H9 (cell line): ENCODE results near the gene CTNNA1. TPM values are rescaled to one million over a fixed set of nuclear protein-coding genes. Genes with fewer than 3 reads are reported as not detected.

ENCODE experiments used
- DNase-seq: peaks from one replicate; pipeline ENCODE4 v3.0.0-alpha.2; 2017
- H2AFZ ChIP-seq: one replicate; pipeline ENCODE4 v1.6.1; 2013; ENCODE audit warnings: mild to moderate bottlenecking, low read length, control low read depth, moderate library complexity
- H2AK5ac ChIP-seq: 2 replicates; pipeline ENCODE4 v1.6.1; 2013; ENCODE audit warnings: low read length, control low read depth, mixed read lengths; ENCODE audit not compliant: insufficient read length
- H2BK120ac ChIP-seq: one replicate; pipeline ENCODE4 v1.6.1; 2013; ENCODE audit warnings: low read depth, mild to moderate bottlenecking, low read length, control low read depth, inconsistent platforms; ENCODE audit not compliant: poor library complexity, severe bottlenecking
- H2BK12ac ChIP-seq: 2 replicates; pipeline ENCODE4 v1.6.1; 2013; ENCODE audit warnings: low read length, control low read depth, mixed read lengths, low read depth; ENCODE audit not compliant: insufficient read length
- H2BK15ac ChIP-seq: 2 replicates; pipeline ENCODE4 v1.6.1; 2013; ENCODE audit warnings: low read depth, low read length, control low read depth
- H2BK20ac ChIP-seq: one replicate; pipeline ENCODE4 v1.6.1; 2013; ENCODE audit warnings: low read depth, mild to moderate bottlenecking, low read length, control low read depth, inconsistent platforms; ENCODE audit not compliant: poor library complexity, severe bottlenecking
- H2BK5ac ChIP-seq: 2 replicates; pipeline ENCODE4 v1.6.1; 2013; ENCODE audit warnings: low read length, control low read depth, mixed read lengths; ENCODE audit not compliant: insufficient read length
- H3K14ac ChIP-seq: 2 replicates; pipeline ENCODE4 v1.6.1; 2013; ENCODE audit warnings: low read length, control low read depth; ENCODE audit not compliant: insufficient read depth
- H3K18ac ChIP-seq: 2 replicates; pipeline ENCODE4 v1.6.1; 2013; ENCODE audit warnings: low read depth, mild to moderate bottlenecking, mixed read lengths, low read length, control low read depth; ENCODE audit not compliant: insufficient read length
- H3K23ac ChIP-seq: 2 replicates; pipeline ENCODE4 v1.6.1; 2013; ENCODE audit warnings: low read length, control low read depth, mixed read lengths, low read depth; ENCODE audit not compliant: insufficient read length
- H3K23me2 ChIP-seq: 2 replicates; pipeline ENCODE4 v1.6.1; 2013; ENCODE audit warnings: low read depth, mild to moderate bottlenecking, mixed read lengths, low read length, control low read depth; ENCODE audit not compliant: insufficient read length, poor library complexity, severe bottlenecking
- H3K27ac ChIP-seq: 2 replicates; pipeline ENCODE4 v1.5.1; 2013; ENCODE audit warnings: low read length, control low read depth, mixed read lengths, low read depth; ENCODE audit not compliant: insufficient read length
- H3K27me3 ChIP-seq: 2 replicates; pipeline ENCODE4 v1.6.1; 2013; ENCODE audit warnings: low read length, control low read depth, inconsistent platforms; ENCODE audit not compliant: insufficient read depth
- H3K4ac ChIP-seq: 2 replicates; pipeline ENCODE4 v1.6.1; 2013; ENCODE audit warnings: low read depth, mild to moderate bottlenecking, control low read depth, inconsistent platforms, low read length, moderate library complexity
- H3K4me1 ChIP-seq: 2 replicates; pipeline ENCODE4 v1.6.1; 2013; ENCODE audit warnings: low read length, control low read depth, inconsistent platforms; ENCODE audit not compliant: insufficient read depth
- H3K4me2 ChIP-seq: 2 replicates; pipeline ENCODE4 v1.6.1; 2013; ENCODE audit warnings: low read length, control low read depth, mixed read lengths; ENCODE audit not compliant: insufficient read length, insufficient read depth
- H3K56ac ChIP-seq: 2 replicates; pipeline ENCODE4 v1.6.1; 2013; ENCODE audit warnings: low read depth, mild to moderate bottlenecking, mixed read lengths, low read length, control low read depth; ENCODE audit not compliant: insufficient read length
- H3K79me1 ChIP-seq: 2 replicates; pipeline ENCODE4 v1.6.1; 2013; ENCODE audit warnings: low read depth, mild to moderate bottlenecking, moderate library complexity, low read length, control low read depth, inconsistent platforms; ENCODE audit not compliant: insufficient read depth, poor library complexity, severe bottlenecking
- H3K79me2 ChIP-seq: 2 replicates; pipeline ENCODE4 v1.6.1; 2013; ENCODE audit warnings: low read length, control low read depth, inconsistent platforms; ENCODE audit not compliant: insufficient read depth
- H3K9ac ChIP-seq: 2 replicates; pipeline ENCODE4 v1.6.1; 2013; ENCODE audit warnings: low read length, control low read depth, mixed read lengths; ENCODE audit not compliant: insufficient read length; ENCODE audit errors: extremely low read depth
- H3K9me3 ChIP-seq: one replicate; pipeline ENCODE4 v1.6.1; 2013; ENCODE audit warnings: low read depth, low read length, inconsistent platforms; ENCODE audit not compliant: control insufficient read depth
- H3T11ph ChIP-seq: one replicate; pipeline ENCODE4 v1.6.1; 2013; ENCODE audit warnings: mild to moderate bottlenecking, low read length, control low read depth, inconsistent platforms
- H4K20me1 ChIP-seq: one replicate; pipeline ENCODE4 v1.6.1; 2013; ENCODE audit not compliant: control insufficient read depth, insufficient read length, insufficient read depth
- H4K5ac ChIP-seq: 2 replicates; pipeline ENCODE4 v1.6.1; 2013; ENCODE audit warnings: low read depth, mild to moderate bottlenecking, mixed read lengths, low read length, control low read depth; ENCODE audit not compliant: insufficient read length
- H4K8ac ChIP-seq: replicated peaks from 2 replicates; pipeline ENCODE4 v1.6.1; 2013; ENCODE audit warnings: low read length, control low read depth, mixed read lengths, low read depth; ENCODE audit not compliant: insufficient read length
- H4K91ac ChIP-seq: 2 replicates; pipeline ENCODE4 v1.6.1; 2013; ENCODE audit warnings: low read depth, mild to moderate bottlenecking, moderate library complexity, mixed read lengths, low read length, control low read depth; ENCODE audit not compliant: insufficient read length
- H3K27ac Mint-ChIP-seq, 3 experiments: 2 replicates in 2 of 3; 3 replicates in 1 of 3; pipeline ENCODE4 v1.8.0; 2020 to 2021; ENCODE audit warnings: mixed read lengths in 3 of 3, mild to moderate bottlenecking in 1 of 3, moderate library complexity in 1 of 3
- H3K27me3 Mint-ChIP-seq: 2 replicates; pipeline ENCODE4 v1.8.0; 2021; ENCODE audit warnings: low read depth, mild to moderate bottlenecking, moderate library complexity, mixed read lengths
- H3K36me3 Mint-ChIP-seq, 3 experiments: 2 replicates in 2 of 3; 3 replicates in 1 of 3; pipeline ENCODE4 v1.8.0; 2020 to 2021; ENCODE audit warnings: low read depth in 3 of 3, mixed read lengths in 3 of 3; ENCODE audit not compliant: insufficient read depth in 1 of 3
- H3K4me1 Mint-ChIP-seq, 2 experiments: 2 replicates each; pipeline ENCODE4 v1.8.0; 2020; ENCODE audit warnings: mixed read lengths in 2 of 2
- H3K4me3 Mint-ChIP-seq, 2 experiments: 2 replicates in 1 of 2; 3 replicates in 1 of 2; pipeline ENCODE4 v1.8.0; 2020 to 2021; ENCODE audit warnings: mild to moderate bottlenecking in 2 of 2, mixed read lengths in 2 of 2, moderate library complexity in 1 of 2
- H3K9me3 Mint-ChIP-seq, 2 experiments: 2 replicates in 1 of 2; 3 replicates in 1 of 2; pipeline ENCODE4 v1.8.0; 2020; ENCODE audit warnings: mild to moderate bottlenecking in 2 of 2, mixed read lengths in 2 of 2, moderate library complexity in 1 of 2
- WGBS: extraction: QIAGEN DNeasy Blood & Tissue Kit; methylation state at CpG from one replicate; pipeline ENCODE4 v1.1.7; 2013; ENCODE audit warnings: missing lambda C conversion rate, low lambda C conversion rate, mixed read lengths; ENCODE audit not compliant: insufficient read length; ENCODE audit errors: extremely low coverage; 5-methylcytosine and 5-hydroxymethylcytosine counted together
- total RNA-seq: library from RNA; stranded (reverse); gene quantifications from 2 replicates; pipeline ENCODE4 v1.2.1, GENCODE V29; 2021
- TF ChIP-seq, protein P1 (sequence below): fragments of 200-600 bp; sonication (generic); conservative IDR thresholded peaks from 3 replicates; pipeline ENCODE4 v1.8.0; 2021; ENCODE audit warnings: antibody characterized with exemption, mild to moderate bottlenecking

CTNNA1 gene
- total RNA-seq, 1 experiment from 2014 or later: 354 TPM

DNA sequence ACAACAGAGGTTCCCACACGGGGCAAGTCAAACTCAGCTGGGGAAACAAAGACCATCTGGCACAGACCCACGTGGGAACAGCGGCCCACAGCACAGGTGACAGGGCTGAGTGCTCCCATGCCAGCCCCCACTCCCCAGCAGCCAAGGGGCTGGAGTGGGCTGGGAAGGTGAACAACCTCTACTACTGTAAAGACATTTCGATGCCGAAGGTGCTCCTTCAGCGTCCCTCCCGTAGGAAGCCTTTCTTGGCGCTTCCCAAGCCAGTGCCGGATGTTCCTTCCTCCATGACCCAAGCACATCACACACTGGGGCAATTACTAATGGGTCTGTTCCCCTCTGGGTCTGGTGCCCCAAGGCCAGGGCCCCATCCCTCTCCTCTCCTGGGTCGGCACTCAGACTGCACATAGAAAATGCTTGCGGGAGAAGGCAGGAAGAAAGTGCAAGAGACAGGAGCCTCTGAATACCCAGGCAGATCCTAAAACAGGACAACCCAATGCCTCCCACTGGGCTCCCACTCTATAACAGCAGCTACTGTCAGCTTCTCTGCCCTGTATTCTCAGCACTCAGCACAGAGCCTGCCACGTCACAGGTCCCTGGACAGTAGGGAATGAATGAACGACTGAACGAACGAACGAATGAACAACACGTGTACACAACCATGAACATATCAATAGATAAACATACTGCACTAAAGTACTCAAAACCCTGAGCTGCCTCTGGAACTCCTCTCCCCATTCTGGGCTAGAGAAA is 198.9 kb downstream of the CTNNA1 start:
- H3K27me3 Mint-ChIP-seq: 0 out of 2 replicates have a peak, but pooled peaks cover 1% of the 10 kb centered on the region
- no peak for DNase-seq
- Histone ChIP-seq H3K27me3 (no peaks in the 10 kb centered on the region), H3K18ac (no peak overlapping the region), H3K14ac (no peak overlapping the region), H2BK120ac (no peak overlapping the region), H2AFZ (no peak overlapping the region), H3K9me3 (no peaks in the 10 kb centered on the region), H3K27ac (no peak overlapping the region), H2BK20ac (no peak overlapping the region), H3K79me2 (no peaks in the 10 kb centered on the region), H3K23ac (no peak overlapping the region), H2BK12ac (no peak overlapping the region), H4K8ac (no peak overlapping the region), H4K5ac (no peak overlapping the region), H2AK5ac (no peak overlapping the region), H3K79me1 (no peaks in the 10 kb centered on the region), H2BK5ac (no peak overlapping the region), H3K23me2 (no peaks in the 10 kb centered on the region), H4K20me1 (no peaks in the 10 kb centered on the region), H3K4me2 (no peak overlapping the region), H3K56ac (no peak overlapping the region), H3T11ph (no peak overlapping the region), H3K4me1 (peaks cover 2% of the 10 kb centered on the region; the same call in 1 of the 2 replicates), H4K91ac (no peak overlapping the region), H3K9ac (no peak overlapping the region), H3K4ac (no peak overlapping the region), H2BK15ac (no peak overlapping the region)
- peak overlapping the region in 2 of 3 experiments; percentile 22 to 98; a peak in 1 of 7 replicates for H3K27ac Mint-ChIP-seq
- peaks cover 0 to 3% (median 0%) of the 10 kb centered on the region in 3 experiments; a peak in 1 of 7 replicates for H3K36me3 Mint-ChIP-seq
- peaks cover 26 to 33% of the 10 kb centered on the region in 2 experiments for H3K4me1 Mint-ChIP-seq
- H3K4me3 Mint-ChIP-seq: no peak overlapping the region
- no CpG with 5 or more reads among the region's 17 CpGs for WGBS
- TF ChIP-seq, protein P1, sequence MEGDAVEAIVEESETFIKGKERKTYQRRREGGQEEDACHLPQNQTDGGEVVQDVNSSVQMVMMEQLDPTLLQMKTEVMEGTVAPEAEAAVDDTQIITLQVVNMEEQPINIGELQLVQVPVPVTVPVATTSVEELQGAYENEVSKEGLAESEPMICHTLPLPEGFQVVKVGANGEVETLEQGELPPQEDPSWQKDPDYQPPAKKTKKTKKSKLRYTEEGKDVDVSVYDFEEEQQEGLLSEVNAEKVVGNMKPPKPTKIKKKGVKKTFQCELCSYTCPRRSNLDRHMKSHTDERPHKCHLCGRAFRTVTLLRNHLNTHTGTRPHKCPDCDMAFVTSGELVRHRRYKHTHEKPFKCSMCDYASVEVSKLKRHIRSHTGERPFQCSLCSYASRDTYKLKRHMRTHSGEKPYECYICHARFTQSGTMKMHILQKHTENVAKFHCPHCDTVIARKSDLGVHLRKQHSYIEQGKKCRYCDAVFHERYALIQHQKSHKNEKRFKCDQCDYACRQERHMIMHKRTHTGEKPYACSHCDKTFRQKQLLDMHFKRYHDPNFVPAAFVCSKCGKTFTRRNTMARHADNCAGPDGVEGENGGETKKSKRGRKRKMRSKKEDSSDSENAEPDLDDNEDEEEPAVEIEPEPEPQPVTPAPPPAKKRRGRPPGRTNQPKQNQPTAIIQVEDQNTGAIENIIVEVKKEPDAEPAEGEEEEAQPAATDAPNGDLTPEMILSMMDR: no peak
- H3K9me3 Mint-ChIP-seq: no peaks in the 10 kb centered on the region
